GM20000 (cell line): ENCODE data around the gene ZNF774.

Source experiments
- DNase-seq: peaks from one replicate; pipeline ENCODE4 v3.0.0; 2012; ENCODE audit warnings: low spot score
- CTCF ChIP-seq: IDR thresholded peaks from 2 replicates; pipeline ENCODE4 v1.5.1; 2012; ENCODE audit warnings: mild to moderate bottlenecking, control low read depth; ENCODE audit errors: extremely low read depth, missing control alignments

The ZNF774 gene

GRCh38 chr15:90400005-90400758 lies 48.1 kb downstream of the ZNF774 start:
- no peak for DNase-seq

GRCh38 chr15:90400759-90401314 lies 48.8 kb downstream of the ZNF774 start:
- TF ChIP-seq CTCF = no peak
- peak; percentile 79 for DNase-seq

More at GRCh38 chr15:90400005-90400758, 48.1 kb downstream of the ZNF774 start:
- no peak for TF ChIP-seq CTCF

- no peak for DNase-seq
Observed at GRCh38 chr15:90401495-90401894, 49.4 kb downstream of the ZNF774 start.

GRCh38 chr15:90402223-90402622 lies 50.1 kb downstream of the ZNF774 start:
- no peak for TF ChIP-seq CTCF
- no peak for DNase-seq

More at GRCh38 chr15:90401495-90401894, 49.4 kb downstream of the ZNF774 start:
- no peak for TF ChIP-seq CTCF

- no peak for TF ChIP-seq CTCF
- DNase-seq = no peak
Observed at GRCh38 chr15:90402767-90403166, 50.7 kb downstream of the ZNF774 start.

DNA sequence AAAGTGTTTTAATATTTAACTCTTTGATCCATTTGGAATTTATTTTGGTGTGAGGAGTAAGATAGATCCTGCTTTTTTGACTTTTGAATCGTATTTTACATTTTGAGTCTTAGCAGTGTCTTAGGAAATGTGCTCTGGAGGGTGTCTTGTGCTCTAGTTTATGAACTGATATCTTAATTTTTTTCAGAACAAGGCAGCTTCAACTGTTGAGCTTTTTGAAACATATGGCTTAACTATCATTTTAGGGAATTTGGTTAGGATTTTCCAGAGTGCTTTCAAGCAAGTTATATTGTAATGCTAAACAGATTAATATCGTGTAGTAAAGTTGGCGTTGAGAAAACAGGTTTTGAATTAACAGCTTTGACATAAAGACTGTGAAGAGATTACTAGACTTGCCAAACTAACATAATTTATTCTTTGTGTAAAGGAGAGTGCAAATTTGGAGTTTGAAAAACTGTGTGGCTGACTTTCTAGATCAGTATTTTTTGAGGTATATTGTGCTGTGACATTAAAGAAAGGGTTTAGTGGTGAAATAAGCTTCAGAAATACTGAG lies 53.0 kb downstream of the ZNF774 start:
- no peak for DNase-seq
- TF ChIP-seq CTCF = no peak

DNA sequence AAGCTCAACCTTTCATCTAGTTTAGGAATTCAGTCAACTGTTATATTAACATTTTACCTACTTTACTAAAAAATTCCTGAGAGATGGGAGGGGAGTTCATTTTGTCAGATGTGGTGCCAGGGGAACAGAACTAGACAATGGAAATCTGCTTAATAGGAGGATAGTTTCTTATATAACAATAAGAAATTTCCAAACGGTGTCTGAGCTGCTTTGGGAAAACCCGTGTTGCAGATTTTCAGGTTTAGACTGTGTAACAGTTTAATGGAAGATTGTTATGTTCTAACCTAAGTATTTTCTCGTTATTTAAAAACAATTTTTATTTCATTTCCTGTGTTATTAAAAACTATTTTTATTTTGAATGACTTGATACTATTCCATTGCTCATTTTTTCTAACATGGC lies 55.3 kb downstream of the ZNF774 start:
- TF ChIP-seq CTCF = no peak
- no peak for DNase-seq
